NCI-H2171 treated with DMSO at 0.1 percent for 48 hours (cell line): Measurements from ENCODE around the gene HCN4.
A peak's percentile ranks its signal among the peaks of the same experiment; 100 is the strongest.

Experiments used
- DNase-seq: peaks from one replicate; lab custom pipeline; 2025; lab: John Stamatoyannopoulos, UW

Gene HCN4

DNA sequence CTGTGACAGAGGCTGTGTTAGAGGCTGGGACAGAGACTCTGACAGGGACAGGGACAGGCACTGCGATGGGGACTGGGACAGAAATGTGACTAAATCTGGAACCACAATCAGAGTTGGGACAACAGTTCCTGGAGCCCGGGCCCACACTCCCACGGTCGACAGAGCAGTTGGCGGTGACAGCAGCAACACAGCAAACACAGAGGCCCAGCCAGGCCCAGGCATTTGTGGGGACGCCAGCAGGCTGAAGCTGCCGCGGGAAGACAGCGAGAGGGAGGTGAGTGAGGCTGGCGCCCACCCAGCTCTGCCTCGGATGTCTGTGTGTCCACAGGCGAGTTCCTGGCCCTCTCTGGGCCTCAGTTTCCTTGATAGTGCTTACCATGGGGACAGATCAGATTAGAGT, 9.3 kb upstream of the HCN4 start:
- DNase-seq: no peak

DNA sequence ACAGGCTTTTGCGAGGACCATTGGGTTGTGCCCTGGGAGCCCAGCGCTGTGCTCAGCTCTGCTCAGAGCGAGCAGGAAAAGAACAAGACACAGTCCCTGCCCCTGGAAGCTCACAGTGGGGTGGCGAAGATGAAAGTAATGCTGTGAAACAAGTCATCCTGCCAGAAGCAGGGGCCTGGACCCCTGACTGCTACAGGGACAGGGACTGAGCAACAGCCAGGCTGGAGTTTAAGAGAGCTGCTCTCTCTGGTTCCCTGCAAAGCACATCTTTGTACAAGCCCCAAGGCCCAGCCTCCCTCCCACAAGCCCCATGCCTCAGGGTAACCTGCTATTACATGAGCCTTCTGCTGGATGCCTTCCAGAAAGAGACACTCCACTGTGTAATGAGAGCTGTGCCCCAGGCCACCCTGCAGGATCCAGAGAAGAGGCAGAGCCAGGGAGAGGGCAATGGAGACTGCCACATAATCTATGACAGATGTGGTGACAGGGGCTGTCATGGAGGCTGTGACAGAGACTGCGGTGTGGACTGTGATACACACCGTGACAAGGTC, 7.1 kb upstream of the HCN4 start:
- DNase-seq: peak; percentile 87

DNA sequence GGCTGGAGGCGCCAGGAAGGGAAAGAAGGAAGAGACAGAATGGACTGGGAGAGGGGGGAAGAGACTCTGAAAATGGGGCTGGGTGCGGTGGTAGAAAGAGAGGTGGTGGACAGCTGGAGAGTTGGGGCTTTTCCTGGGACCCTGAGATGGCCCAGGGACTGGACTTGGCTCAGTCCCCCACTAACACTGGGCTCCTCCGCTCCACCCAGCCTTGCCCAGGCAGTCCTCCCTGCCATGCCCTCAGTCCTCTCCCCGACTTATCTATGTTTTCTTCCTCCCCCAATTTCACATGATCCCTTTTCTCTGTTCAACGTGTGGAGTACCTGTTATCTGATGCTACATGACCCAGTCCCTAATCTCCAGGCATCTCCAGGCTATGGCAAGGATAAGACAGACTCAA, 6.3 kb upstream of the HCN4 start:
- no peak for DNase-seq

DNA sequence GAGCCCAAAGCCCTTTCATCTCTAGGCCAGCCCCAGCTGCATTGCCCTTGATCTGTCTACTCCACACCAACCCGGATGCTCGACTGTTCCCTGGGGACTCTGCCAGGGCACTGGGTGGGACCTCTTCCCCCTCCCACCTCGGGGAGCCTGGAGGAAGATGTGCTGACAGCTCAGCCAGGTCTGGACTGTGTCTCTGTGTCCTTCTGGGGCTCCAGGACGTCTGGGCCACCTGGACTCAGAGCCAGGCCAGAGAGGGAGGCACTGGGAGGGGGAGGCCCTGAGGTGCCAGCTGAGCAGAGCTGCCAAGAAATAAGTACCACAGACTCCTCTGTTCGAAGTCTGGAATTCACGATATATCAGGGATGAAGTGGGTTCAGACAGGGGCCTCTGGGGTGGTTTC, 5.8 kb upstream of the HCN4 start:
- no peak for DNase-seq

DNA sequence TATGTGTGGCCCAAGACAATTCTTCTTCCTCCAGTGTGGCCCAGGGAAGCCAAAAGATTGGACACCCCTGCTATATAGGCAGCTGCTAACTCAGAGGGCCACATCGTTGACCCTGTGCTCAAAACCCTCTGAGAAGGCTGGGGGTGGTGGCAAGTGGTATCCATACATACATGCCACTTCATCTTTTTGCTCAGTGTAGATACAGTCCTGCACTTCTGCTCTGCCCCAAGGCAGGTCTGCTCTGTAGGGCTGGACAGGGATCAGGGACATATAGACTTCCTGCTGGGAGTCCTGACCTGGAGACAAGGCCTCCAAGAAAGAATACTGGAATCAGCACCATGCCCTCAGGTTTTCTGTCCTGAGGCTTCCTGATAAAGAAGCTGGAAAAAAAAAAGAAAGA, 4.5 kb upstream of the HCN4 start:
- no peak for DNase-seq

DNA sequence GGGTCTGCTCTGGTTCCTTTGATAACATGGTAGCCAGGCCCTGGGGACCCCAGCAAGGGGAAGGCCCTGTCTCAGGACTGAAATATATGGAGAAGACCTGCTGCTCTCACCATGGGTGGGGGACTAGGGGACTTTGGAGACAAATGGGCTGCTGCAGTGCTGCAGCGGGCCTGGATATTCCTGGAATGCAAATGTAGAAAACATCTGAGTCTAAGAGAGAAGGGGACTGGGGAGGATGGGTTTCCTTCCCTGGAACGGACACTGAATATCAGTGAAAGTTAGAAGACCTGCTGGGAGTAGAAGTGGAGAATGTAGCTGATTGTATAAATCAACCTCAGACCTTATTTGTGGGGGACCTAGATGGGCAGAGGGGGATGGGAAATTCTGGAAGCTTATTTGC, 3.1 kb upstream of the HCN4 start:
- no peak for DNase-seq

DNA sequence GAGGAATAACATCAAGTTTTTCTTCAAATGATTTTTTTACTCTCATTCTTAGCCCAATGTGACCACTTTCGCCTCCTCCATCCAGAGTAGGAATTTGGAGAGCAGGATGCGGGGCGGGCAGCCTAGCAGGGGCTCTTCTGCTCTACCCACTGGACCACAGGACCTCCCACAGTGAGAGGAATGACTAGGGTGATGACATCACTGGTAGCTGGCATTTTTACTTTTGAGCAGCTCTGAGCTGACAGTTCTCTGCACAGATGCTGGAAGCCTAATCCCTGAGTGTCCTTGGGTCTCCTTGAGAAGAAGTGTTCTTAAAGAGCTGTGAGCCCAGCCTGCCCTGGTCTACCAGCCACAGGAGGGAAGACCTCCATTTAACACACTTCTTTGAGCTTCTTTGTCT, 1.4 kb upstream of the HCN4 start:
- no peak for DNase-seq

DNA sequence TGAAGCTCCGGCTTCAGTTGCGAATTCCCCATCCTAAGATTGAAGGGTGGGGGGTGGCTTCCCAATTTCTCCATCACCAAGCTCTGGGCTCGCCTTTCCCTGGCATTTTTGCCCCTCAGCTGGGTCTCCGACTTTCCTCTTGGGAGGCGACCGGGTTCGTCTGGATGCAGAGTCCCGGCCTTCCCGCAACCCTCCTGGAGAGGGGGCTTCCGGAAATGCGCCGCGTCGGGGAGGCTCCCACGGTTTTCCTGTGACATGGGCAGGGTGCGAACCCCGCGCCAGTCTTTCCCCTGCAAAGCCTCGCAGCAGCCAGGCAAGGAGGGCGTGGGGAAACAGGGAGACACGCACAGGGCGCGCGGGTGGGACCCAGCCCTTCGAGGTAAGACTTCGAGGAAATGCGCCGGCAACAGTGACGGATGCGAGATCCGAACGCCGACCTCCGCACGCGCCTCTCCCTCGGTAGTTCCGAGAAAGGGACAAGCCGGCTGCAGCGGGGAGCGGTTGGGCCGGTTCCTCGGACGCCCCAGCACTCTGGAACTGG, 466 bp upstream of the HCN4 start:
- no peak for DNase-seq

DNA sequence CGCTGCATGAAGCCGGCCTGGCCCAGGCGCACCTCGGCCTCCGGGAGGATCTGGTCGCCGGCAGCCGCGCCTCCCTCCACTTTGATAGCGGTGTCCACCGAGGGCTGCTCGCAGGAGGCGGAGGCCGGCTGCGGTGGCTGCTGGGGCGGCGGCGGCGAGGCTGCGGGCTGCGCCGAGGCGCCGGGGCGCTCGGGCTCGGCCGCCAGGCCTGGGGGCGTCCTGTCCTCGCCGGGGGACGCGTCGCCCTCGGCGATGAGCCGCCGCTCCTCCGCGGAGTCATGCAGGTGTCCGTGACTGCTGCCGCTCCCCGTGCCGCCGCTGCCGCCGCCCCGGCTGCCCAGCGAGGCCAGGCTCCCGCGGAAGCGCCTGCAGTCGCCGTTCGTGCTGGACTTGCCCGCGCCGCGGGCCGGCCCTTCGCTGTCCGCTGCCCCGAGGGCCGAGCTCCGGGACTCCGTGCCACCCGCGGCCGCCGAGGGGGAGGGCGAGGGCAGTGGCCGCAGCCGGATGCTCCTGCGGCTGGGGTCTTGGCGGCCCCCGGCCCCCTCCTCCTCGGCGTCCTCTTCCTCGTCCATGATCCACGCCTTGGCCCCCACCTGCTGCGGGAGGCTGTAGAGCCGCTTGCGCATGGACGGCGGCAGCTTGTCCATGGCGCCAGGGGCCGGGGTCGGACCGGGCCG, 996 bp downstream of the HCN4 start:
- no peak for DNase-seq

DNA sequence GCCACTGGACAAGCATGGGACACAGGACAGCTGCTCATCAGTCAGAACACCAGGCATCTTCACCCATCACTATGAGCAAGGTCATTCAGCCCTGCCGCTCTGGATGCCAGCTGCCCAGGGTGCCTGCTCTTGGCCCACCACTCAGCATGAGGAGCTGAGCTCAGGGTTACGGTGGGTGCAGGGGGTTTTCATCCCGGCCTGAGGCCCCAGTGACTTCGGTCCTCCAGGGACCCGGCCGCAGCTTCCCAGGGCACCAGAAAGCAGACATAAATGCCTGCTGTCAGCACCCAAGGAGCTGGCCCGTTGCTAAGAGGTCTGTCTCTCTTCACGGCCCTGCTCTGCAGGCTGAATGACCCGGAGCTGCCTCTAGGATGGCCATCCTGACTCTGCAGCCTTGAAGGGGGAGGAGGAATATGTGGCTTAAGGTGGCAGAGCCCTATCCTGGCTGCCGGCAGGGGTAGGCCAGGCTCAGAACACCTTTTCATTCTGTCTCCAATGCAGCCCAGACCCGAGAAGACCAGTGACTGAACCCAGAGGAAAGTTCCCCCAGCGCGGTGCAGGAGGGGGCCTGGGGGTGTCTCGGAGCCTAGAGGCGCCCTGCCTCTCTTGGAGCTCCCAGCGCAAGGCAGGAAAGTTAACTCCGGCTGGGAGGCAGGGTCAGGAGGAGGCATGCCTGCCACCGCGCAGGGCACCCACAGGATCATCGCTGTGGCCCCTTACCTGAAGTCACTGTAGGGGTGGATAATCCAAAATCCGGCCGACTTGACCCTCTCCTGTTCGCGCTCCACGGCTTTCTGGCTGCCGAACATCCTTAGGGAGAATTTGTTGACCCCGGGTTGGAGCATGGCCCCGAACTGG, 1.8 kb downstream of the HCN4 start:
- DNase-seq: no peak

DNA sequence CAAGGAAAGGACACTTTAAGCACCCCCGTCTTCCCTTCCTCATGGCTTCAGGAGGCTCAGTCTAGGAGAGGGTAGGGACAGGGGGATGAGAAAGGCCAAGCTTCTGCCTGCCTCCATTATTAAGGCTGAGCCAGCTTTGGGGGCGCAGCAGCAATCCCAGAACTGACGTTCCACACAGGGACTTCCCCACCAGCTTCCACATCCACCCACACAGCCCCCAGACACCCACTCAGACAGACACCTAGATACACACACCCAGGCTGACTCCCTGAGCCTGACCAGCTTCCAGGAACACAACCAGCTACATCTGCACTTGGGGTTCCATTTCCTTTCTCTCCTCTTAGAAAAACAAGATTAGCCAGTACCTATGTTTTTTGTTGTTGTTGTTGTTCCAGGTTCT, 4.7 kb downstream of the HCN4 start:
- no peak for DNase-seq

DNA sequence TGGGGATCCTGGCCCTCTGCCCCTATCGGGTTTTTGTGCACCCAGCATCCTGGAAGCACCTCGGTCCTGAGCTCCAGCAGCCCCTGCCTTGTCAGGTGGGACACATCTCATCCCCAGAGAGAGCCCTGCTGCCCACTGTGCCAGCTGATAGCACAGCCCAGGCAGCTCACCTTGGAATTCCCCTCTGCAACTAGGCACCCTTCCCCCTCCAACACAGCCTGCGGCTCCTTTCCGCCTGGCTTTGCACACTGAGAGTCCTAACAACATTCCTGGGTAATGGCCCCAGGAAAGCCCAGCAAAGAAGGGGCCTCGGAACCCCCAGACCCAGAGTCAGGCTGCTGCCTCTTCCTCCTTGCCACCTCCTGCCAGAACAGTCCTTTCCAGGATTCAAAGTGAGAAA, 5.9 kb downstream of the HCN4 start:
- DNase-seq: no peak

DNA sequence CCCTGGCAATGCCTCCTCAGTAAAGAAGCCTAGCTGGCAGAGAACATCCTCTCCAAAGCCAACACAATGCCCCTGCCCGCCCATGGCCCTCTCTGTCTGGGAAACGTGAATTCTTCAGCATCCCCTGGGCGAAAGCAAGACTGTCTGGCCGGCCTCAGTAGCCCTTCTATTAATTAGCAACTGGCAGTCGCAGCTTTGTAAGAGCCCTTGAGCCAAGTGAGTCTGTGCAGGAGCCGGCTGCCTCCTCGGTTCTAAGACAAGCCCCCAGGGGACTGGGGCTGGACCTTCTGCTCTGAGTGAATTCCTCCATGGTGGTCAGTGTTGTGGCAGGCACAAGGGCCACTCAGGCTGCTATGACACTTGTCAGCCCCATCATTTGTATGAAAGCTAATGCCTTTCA, 7.4 kb downstream of the HCN4 start:
- DNase-seq: no peak

DNA sequence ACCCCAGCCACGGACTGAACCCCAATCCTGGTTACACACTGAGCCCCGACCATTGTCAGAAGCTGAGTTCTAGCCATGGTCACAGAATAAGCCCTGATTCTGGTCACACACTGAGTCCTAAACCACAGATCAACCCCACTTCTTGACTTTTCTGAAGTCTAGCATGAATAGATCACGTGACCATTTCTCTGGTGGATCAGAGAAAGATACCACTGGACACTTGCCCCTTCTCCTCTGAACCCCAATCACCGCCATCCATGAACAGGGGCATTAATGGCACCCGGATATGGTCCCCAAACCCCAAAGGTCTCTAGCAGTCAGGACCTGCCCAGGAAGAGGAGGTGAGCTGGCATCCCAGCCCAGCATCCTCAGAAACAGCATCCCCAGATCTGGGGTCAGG, 9.1 kb downstream of the HCN4 start:
- DNase-seq: no peak

DNA sequence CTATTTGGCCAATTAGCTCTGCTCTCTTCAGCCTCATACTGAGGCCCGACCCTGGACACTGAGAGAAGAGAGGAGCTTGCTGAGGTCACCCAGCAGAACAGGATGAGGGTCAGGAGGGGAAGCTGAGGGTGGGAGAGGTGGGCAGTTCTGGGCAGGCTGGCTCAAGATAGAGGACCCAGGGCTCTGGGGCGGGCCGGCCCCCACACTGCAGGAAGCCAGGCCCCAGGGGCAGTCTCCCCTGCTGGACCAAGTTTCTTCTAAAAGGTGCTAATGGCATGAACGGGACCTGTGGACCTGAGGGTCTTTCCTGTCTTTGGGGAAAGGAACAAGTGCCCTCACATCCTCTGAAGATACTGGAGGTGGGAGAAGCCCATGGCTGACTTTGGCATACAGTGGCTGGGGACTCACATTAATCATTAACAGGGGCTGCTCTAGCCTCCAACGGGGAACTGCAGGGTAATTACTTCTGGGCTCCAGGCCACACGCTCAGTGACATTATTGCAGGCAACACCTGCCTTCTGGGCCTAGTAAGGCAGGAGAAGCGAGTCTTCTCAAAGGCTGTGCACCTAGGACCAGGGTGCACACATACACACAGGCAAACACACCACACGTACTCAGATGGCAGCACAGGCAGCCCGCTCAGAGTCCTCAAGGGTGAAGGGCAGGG, 10.6 kb downstream of the HCN4 start:
- DNase-seq: no peak

DNA sequence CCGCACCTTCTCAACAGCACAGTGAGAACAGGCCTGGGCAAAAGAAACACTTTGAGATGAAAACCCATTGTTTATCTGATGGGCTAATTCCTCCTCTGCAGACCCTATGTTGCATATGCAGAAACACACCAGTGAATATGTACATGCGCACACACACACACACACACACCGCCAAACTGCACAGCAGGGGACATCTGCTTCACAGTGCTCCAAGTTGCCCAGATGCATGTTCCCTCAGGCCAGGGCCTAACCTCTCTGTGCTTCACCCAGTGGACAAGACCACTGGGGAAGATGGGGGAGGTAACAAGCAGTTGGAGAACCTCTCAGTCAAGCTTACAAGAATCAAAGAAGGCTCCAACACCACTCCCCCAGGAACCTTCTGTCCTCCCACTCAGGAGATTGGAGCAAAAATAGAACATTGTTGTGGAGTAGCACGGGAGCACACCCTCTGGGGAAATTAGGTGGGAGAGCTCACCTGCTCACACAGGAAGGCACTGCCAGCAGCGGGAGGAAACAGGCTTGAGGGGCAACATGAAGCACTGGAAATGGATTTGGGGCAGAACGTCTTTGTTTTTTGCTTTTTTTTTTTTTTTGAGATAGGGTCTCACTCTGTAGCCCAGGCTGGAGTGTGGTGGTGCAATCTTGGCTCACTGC, 13.0 kb downstream of the HCN4 start:
- DNase-seq: no peak

DNA sequence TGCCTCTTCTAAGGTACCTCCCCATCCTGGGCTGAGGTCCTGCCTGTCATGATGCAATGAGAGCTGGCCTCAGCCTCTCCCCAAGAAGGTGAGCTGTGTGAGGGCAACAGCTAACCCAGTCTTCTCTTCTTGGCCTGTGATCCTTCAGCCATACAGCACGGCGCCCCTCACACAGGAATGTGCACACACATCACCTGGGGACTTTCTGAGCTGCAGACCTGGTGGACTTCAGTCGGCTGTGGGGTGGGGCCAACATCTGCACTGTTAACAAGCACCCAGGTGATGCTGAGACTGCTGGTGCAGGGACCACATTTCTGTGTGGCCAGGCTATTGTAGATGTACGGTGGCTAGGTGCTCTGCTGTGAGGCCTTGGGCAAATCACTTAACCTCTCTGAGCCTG, 14.5 kb downstream of the HCN4 start:
- no peak for DNase-seq

DNA sequence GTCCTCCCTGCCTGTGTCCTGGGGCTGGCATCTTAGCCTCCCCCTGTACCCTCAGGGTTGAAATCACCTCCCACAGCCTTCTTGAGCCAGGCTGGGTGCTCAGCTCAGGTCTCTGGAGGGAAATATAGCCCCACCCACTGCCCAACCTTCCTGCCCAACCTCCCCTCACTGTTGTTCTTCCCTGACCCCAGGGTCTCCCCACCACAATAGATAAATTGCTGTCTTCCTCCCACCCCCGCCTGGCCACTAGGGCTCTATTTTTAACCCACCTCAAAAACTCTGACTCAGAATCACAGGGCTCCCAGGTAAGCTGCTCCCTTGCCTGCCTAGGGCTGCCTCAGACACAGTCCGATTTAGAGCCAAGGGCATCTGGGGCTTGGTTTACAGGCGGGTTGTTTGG, 15.0 kb downstream of the HCN4 start:
- DNase-seq: no peak

DNA sequence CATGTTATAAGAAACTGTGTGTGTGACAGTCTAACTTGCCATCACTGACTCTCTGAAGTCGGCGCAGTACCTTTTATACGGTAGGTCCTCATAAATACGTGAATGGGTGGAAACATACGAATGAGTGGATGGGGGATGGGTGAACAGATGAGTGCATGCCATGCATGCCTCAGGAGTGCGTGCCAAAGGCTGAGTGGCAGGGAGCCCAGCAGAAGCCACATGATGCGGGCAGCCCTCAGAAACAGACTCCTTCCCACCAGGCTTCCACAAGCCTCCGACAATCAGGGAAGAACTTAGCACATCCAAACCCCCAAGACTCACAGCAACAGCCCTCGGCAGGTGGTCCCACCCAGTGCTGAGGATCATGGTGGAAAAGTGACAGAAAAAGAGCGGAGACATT, 16.7 kb downstream of the HCN4 start:
- DNase-seq: no peak

DNA sequence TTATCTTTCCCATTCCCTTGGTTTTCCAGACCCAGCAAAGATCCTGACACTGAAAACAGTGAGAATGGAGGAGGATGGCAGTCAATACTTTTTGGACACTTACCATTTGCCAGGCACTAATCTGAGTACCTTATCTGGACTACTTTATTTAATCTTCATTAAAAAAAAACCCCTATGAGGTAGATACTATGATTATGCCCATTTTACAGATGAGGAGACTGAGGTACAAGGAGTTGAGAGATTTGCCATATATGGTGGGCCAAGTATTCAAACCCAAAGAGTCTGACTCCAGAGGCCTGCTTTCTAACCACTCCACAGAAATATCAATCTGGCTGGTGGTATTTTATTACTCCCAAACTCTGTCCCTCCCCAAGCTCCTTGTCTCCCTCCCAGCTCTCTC, 19.6 kb downstream of the HCN4 start:
- DNase-seq: no peak

DNA sequence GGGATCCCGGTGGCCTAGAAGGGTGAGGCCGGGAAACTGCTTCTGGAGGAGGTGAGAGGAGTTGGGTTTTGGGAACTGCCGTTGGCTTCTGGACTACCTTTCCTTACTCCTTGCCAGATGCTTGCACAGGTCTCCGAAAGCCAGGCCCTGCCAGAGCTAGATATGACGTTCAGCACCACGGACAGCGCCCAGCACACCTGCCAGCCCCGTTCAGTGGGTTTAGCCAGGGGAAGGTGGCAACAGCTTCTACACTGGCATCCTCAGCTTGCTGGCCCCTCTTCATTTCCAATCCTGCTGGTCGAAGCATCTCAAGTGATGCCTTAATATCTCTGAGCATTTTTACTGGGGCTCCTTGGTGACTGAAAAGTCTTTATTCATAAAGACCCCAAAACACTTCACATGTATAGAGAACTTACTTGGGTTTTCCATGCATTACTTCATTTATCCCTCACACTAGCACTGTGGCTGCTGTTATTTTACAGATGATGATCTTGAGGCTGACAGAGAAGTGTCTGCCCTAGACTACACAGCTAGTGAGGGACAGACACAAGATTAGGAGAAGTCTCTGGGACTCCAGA, 21.9 kb downstream of the HCN4 start:
- DNase-seq: no peak

DNA sequence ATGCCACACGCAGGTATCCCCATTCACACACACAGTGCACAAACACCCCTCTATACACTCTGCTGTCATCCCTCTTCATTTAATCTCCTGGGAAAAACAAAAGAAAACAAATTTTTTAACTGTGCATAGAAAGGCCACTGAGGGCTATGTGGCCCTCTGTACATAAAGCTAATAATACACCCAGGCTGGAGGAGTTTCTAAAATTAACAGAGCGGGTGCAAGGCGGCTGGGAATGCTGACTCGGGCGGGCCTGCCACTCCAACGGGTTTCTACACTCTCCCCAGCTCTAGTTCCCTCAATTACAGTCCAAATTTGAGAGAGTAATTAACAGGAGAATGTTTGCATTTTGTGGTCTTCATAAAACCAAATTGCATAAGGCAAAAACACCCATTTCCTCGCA, 23.1 kb downstream of the HCN4 start:
- DNase-seq: no peak
